HEK293T (cell line): ENCODE measurements around the gene CSTB.

Source experiments
- CTCF ChIA-PET: fragments of 350-600 bp; formaldehyde crosslinking; extraction: SDS; loops from one replicate; lab custom pipeline; 2021; ENCODE audit warnings: antibody characterized with exemption, inconsistent platforms; lab: Yijun Ruan, JAX
- POLR2A ChIA-PET: fragments of 350-600 bp; formaldehyde crosslinking; extraction: SDS; loops from one replicate; lab custom pipeline; 2020; ENCODE audit warnings: antibody characterized with exemption, inconsistent platforms; lab: Yijun Ruan, JAX
- DNase-seq: peaks from one replicate; pipeline ENCODE4 v3.0.0; 2012; ENCODE audit warnings: mixed read lengths; ENCODE audit errors: extremely low spot score
- ARNT ChIP-seq: fragments of 450-650 bp; IDR thresholded peaks from 2 replicates; pipeline ENCODE4 v1.6.1; 2017; ENCODE audit warnings: mild to moderate bottlenecking
- BHLHE40 ChIP-seq: fragments of 450-650 bp; IDR thresholded peaks from 2 replicates; pipeline ENCODE4 v1.6.1; 2016; ENCODE audit warnings: mild to moderate bottlenecking, moderate library complexity, borderline replicate concordance
- CTBP1 ChIP-seq: fragments of 450-650 bp; IDR thresholded peaks from 2 replicates; pipeline ENCODE4 v1.6.1; 2016; ENCODE audit warnings: borderline replicate concordance
- ELF4 ChIP-seq: fragments of 450-650 bp; IDR thresholded peaks from 2 replicates; pipeline ENCODE4 v1.6.1; 2017; ENCODE audit warnings: antibody characterized with exemption
- FOXA1 ChIP-seq: fragments of 450-650 bp; IDR thresholded peaks from 2 replicates; pipeline ENCODE4 v1.6.1; 2016; ENCODE audit warnings: mild to moderate bottlenecking
- FOXK2 ChIP-seq: fragments of 450-650 bp; IDR thresholded peaks from 2 replicates; pipeline ENCODE4 v1.6.1; 2016; ENCODE audit warnings: mild to moderate bottlenecking
- FOXM1 ChIP-seq: fragments of 450-650 bp; IDR thresholded peaks from 2 replicates; pipeline ENCODE4 v1.6.1; 2017; ENCODE audit warnings: mild to moderate bottlenecking, borderline replicate concordance
- HDGF ChIP-seq: fragments of 450-650 bp; IDR thresholded peaks from 2 replicates; pipeline ENCODE4 v1.6.1; 2017; ENCODE audit warnings: antibody characterized with exemption, borderline replicate concordance
- L3MBTL2 ChIP-seq: fragments of 450-650 bp; conservative IDR thresholded peaks from 2 replicates; pipeline ENCODE4 v1.6.1; 2016; ENCODE audit warnings: mild to moderate bottlenecking
- LEF1 ChIP-seq: fragments of 450-650 bp; IDR thresholded peaks from 2 replicates; pipeline ENCODE4 v1.6.1; 2017; ENCODE audit warnings: mild to moderate bottlenecking, borderline replicate concordance
- NFRKB ChIP-seq: fragments of 450-650 bp; IDR thresholded peaks from 2 replicates; pipeline ENCODE4 v1.6.1; 2016; ENCODE audit warnings: mild to moderate bottlenecking, moderate library complexity
- PKNOX1 ChIP-seq: fragments of 450-650 bp; IDR thresholded peaks from 2 replicates; pipeline ENCODE4 v1.6.1; 2016
- SP1 ChIP-seq: fragments of 450-650 bp; IDR thresholded peaks from 2 replicates; pipeline ENCODE4 v1.6.1; 2017
- SUZ12 ChIP-seq: fragments of 450-650 bp; IDR thresholded peaks from 2 replicates; pipeline ENCODE4 v1.6.1; 2016; ENCODE audit warnings: mild to moderate bottlenecking
- TARDBP ChIP-seq: fragments of 450-650 bp; IDR thresholded peaks from 2 replicates; pipeline ENCODE4 v1.6.1; 2016
- ZNF384 ChIP-seq: fragments of 450-650 bp; IDR thresholded peaks from 2 replicates; pipeline ENCODE4 v1.6.1; 2016

The CSTB gene

GRCh38 chr21:43794311-43794710 is 18.2 kb upstream of the CSTB start:
- TF ChIP-seq ELF4 = no peak
- TF ChIP-seq ARNT = no peak
- TF ChIP-seq NFRKB = no peak
- TF ChIP-seq FOXM1 = no peak
- no peak for TF ChIP-seq HDGF
- TF ChIP-seq L3MBTL2 = no peak
- no peak for TF ChIP-seq CTBP1
- TF ChIP-seq SP1 = no peak
- no peak for TF ChIP-seq LEF1
- no peak for TF ChIP-seq FOXA1
- no peak for TF ChIP-seq BHLHE40
- TF ChIP-seq SUZ12 = no peak
- ChIA-PET CTCF (no interaction called here), POLR2A (no interaction called here)
- no peak for DNase-seq

- no peak for TF ChIP-seq ELF4
- no peak for TF ChIP-seq NFRKB
- no peak for TF ChIP-seq L3MBTL2
- no peak for TF ChIP-seq SUZ12
- no peak for TF ChIP-seq LEF1
- TF ChIP-seq TARDBP = no peak
- TF ChIP-seq BHLHE40 = no peak
- TF ChIP-seq ZNF384 = no peak
- no peak for TF ChIP-seq SP1
- no peak for TF ChIP-seq PKNOX1
- TF ChIP-seq FOXA1 = no peak
- no peak for TF ChIP-seq HDGF
- TF ChIP-seq ARNT = no peak
- CTCF ChIA-PET = no interaction called here
- no peak for DNase-seq
- POLR2A ChIA-PET = no interaction called here
Observed at GRCh38 chr21:43793243-43793642, 17.1 kb upstream of the CSTB start.

GRCh38 chr21:43792406-43792805 is 16.3 kb upstream of the CSTB start:
- ChIA-PET POLR2A (no interaction called here), CTCF (interaction anchor here (0.7 kb wide), 1 partner anchor 1314 kb away, joined by 3 read pairs; no protein-coding TSS in a partner anchor)
- no peak for DNase-seq

GRCh38 chr21:43790010-43790524 is 14.0 kb upstream of the CSTB start:
- no peak for TF ChIP-seq TARDBP
- no peak for TF ChIP-seq PKNOX1
- no peak for TF ChIP-seq BHLHE40
- no peak for TF ChIP-seq ARNT
- no peak for TF ChIP-seq SUZ12
- TF ChIP-seq CTBP1 = no peak
- TF ChIP-seq FOXM1 = no peak
- TF ChIP-seq FOXK2 = no peak
- TF ChIP-seq ELF4 = no peak
- TF ChIP-seq ZNF384 = no peak
- no peak for TF ChIP-seq FOXA1
- POLR2A ChIA-PET = interaction anchor here (0.6 to 2.2 kb wide), 9 partner anchors 10 to 191 kb away, joined by 3 to 14 read pairs (median 3); no protein-coding TSS in a partner anchor
- DNase-seq = no peak
- CTCF ChIA-PET = interaction anchor here (0.6 to 2.8 kb wide), 5 partner anchors 18 to 279 kb away, joined by 3 to 12 read pairs (median 3); no protein-coding TSS in a partner anchor

More at GRCh38 chr21:43792406-43792805, 16.3 kb upstream of the CSTB start:
- TF ChIP-seq NFRKB (no peak), HDGF (no peak), FOXA1 (no peak), L3MBTL2 (no peak), FOXK2 (no peak), SUZ12 (no peak)

DNA sequence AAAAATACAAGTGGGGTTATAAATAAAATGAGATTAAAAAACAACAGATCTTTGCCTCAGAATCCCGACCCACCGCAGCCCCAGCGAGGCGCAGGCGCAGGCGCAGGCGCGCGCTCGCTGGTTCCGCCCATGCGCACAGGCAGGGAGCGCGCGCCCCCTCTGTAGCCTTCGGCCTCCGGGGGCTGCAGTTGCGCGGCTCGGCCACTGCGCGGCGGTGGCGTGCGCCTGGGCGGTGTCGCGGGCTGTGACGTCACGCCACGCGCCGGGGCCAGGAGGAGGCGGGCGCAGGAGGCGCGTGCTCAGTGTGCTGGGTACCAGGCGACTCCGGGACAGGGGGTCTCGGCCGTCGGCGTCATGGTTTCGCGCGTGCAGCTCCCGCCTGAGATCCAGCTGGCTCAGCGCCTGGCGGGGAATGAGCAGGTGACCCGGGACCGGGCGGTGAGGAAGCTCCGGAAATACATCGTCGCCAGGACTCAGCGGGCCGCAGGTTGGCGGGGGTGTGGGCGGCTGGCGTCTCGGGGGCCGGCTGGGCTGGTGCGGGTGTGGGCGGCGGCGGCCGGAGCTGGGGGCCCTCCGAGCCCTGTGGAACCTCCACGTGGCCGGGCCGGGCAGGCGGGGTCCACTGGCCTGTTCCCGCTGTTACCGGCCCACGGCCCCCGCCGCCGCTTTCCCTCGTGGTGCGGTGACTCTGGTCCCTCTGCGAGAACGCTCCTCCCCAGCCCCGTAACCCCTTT is 13.3 kb upstream of the CSTB start, which contains the start of gene RRP1:
RRP1 (plus strand) TSS at position 302 of the 734 bp plus-strand sequence; CDS start at position 355, 53 bp downstream.
- POLR2A ChIA-PET = interaction anchor here (0.8 to 2.2 kb wide), 12 partner anchors 9 to 192 kb away, joined by 3 to 14 read pairs (median 3); no protein-coding TSS in a partner anchor
- CTCF ChIA-PET = interaction anchor here (0.6 to 2.8 kb wide), 6 partner anchors 18 to 280 kb away, joined by 3 to 12 read pairs (median 3); no protein-coding TSS in a partner anchor
- TF ChIP-seq HDGF = no peak
- TF ChIP-seq L3MBTL2 = peak; percentile 68
- no peak for TF ChIP-seq BHLHE40
- TF ChIP-seq ARNT = peak; percentile 88
- peak; percentile 78; the same call in 1 of the 2 replicates for TF ChIP-seq LEF1
- TF ChIP-seq NFRKB = no peak
- no peak for TF ChIP-seq PKNOX1
- TF ChIP-seq TARDBP = no peak
- peak; percentile 100 for DNase-seq
